H1 (cell line): ENCODE results near the gene HMMR. TPM values are rescaled to one million over a fixed set of nuclear protein-coding genes. Genes with fewer than 3 reads are reported as not detected.

Source experiments
- EZH2 ChIP-seq: fragments of 200-600 bp; sonication (generic); IDR thresholded peaks from 2 replicates; pipeline ENCODE4 v1.7.1; 2012; ENCODE audit warnings: low read depth, mild to moderate bottlenecking, moderate library complexity, low read length, inconsistent platforms; ENCODE audit not compliant: severe bottlenecking
- NRF1 ChIP-seq: IDR thresholded peaks from 2 replicates; pipeline ENCODE4 v1.6.1; 2011; ENCODE audit warnings: mild to moderate bottlenecking, low read depth, low read length, improper control_type of control experiment
- SP1 ChIP-seq: IDR thresholded peaks from 2 replicates; pipeline ENCODE4 v1.6.1; 2011; ENCODE audit warnings: low read depth, low read length
- YY1 ChIP-seq: IDR thresholded peaks from 2 replicates; pipeline ENCODE4 v1.6.1; 2011; ENCODE audit warnings: low read depth, mild to moderate bottlenecking, low read length
- polyA plus RNA-seq, 7 experiments: library from polyadenylated mRNA; depleted of rRNA in 3 of 7; stranded (reverse) in 5 of 7; unstranded in 2 of 7; fragments of >200 nt in 5 of 7; fragments of 200-250 nt in 2 of 7; gene quantifications; 1 replicate in 5 of 7; 2 replicates in 1 of 7; 4 replicates in 1 of 7; pipeline versions ENCODE4 v1.2.1 to v1.2.3, GENCODE V29; 2011 to 2013; ENCODE audit warnings: missing spikeins in 2 of 7, mixed read lengths in 2 of 7
- total RNA-seq: library from RNA; stranded (reverse); fragmentation: NEBNext Ultra II Directional; extraction: Animal tissue kit (Norgen Biotek cat#: 25700); gene quantifications from 2 replicates; pipeline ENCODE4 v1.2.1, GENCODE V29; 2021

The HMMR gene
- total and polyA plus RNA-seq, 2 of the 8 experiments (the other 6 are each of a cell fraction or from before 2014, with no cell fraction given) = 17.5 to 77.3 TPM

GRCh38 chr5:163509291-163509951 lies 49.0 kb downstream of the HMMR start (continued):
- TF ChIP-seq NRF1 (no peak), YY1 (no peak), EZH2 (no peak), SP1 (no peak)
